HUES64 (cell line): ENCODE data around the gene PLP1.
"Not testable (repeated sequence)": the region's sequence is repeated elsewhere in the genome, so short reads cannot be mapped to it uniquely, and the experiment has no call there.

Source experiments
- H3K27ac ChIP-seq: 2 replicates; pipeline ENCODE4 v1.7.0; 2013; ENCODE audit warnings: low read depth, low read length, inconsistent platforms
- H3K27me3 ChIP-seq: 2 replicates; pipeline ENCODE4 v1.6.1; 2013; ENCODE audit warnings: mild to moderate bottlenecking, low read length; ENCODE audit not compliant: insufficient read depth
- H3K36me3 ChIP-seq: 2 replicates; pipeline ENCODE4 v1.6.1; 2013; ENCODE audit warnings: mild to moderate bottlenecking, low read length; ENCODE audit not compliant: insufficient read depth
- H3K4me1 ChIP-seq: 2 replicates; pipeline ENCODE4 v1.6.1; 2013; ENCODE audit warnings: mild to moderate bottlenecking, low read length, moderate library complexity; ENCODE audit not compliant: insufficient read depth
- H3K4me3 ChIP-seq: 2 replicates; pipeline ENCODE4 v1.5.1; 2013; ENCODE audit warnings: mild to moderate bottlenecking, low read length, moderate library complexity
- H3K9ac ChIP-seq: 2 replicates; pipeline ENCODE4 v1.6.1; 2013; ENCODE audit warnings: mild to moderate bottlenecking, low read depth, low read length
- H3K9me3 ChIP-seq: 2 replicates; pipeline ENCODE4 v1.6.1; 2013; ENCODE audit warnings: low read depth, low read length; ENCODE audit not compliant: insufficient read depth
- WGBS: fragments of 150-250, 120-280 bp; methylation state at CpG from one replicate; pipeline ENCODE4 v1.1.7; 2013; ENCODE audit warnings: missing lambda C conversion rate; 5-methylcytosine and 5-hydroxymethylcytosine counted together

The PLP1 gene

DNA sequence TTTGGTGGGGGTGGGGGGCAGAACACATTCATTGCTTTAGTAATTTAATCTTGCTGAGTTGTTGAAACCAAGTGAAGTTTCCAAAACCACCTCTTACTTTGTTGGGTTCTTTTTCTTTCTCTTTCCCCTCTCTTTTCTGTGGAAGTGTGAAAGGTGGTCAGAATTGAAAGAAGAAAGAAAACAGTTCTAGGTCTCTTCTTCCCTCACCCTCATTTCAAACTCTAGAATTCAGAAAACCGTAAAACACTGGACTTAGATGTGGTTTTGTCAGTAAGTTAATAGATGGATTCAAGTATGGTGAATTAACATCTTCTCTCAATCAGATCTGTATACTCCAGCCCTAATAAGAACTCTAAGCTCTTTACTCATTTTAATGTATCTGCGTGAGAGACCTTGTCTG, 23.7 kb downstream of the PLP1 start:
- Histone ChIP-seq H3K4me3 (no peak overlapping the region), H3K36me3 (no peaks in the 10 kb centered on the region), H3K27me3 (no peaks in the 10 kb centered on the region), H3K9ac (no peak overlapping the region), H3K27ac (no peak overlapping the region), H3K4me1 (no peaks in the 10 kb centered on the region), H3K9me3 (no peaks in the 10 kb centered on the region)
- WGBS, result no CpG with 5 or more reads among the region's 2 CpGs

DNA sequence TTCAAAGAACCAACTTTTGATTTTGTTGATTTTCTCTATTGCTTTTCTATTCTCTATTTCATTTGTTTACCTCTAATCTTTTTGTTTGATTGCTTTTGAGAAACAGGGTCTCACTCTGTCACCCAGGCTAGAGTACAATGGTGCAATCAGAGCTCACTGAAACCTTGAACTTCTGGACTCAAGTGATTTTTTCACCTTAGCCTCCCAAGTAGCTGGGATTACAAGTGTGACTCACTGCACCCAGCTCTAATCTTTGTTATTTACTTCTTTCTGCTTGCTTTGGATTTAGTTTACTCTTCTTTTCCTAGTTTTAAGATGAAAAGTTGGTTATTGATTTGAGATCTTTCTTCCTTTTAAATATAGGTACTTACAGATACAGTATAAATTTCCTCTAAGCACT, 29.2 kb downstream of the PLP1 start:
- H3K9me3 ChIP-seq, result no peaks in the 10 kb centered on the region
- H3K27me3 ChIP-seq, result no peaks in the 10 kb centered on the region
- H3K36me3 ChIP-seq, result no peaks in the 10 kb centered on the region
- H3K4me1 ChIP-seq, result no peaks in the 10 kb centered on the region
- H3K27ac ChIP-seq, result no peak overlapping the region
- H3K9ac ChIP-seq, result no peak overlapping the region
- no peak overlapping the region for H3K4me3 ChIP-seq

DNA sequence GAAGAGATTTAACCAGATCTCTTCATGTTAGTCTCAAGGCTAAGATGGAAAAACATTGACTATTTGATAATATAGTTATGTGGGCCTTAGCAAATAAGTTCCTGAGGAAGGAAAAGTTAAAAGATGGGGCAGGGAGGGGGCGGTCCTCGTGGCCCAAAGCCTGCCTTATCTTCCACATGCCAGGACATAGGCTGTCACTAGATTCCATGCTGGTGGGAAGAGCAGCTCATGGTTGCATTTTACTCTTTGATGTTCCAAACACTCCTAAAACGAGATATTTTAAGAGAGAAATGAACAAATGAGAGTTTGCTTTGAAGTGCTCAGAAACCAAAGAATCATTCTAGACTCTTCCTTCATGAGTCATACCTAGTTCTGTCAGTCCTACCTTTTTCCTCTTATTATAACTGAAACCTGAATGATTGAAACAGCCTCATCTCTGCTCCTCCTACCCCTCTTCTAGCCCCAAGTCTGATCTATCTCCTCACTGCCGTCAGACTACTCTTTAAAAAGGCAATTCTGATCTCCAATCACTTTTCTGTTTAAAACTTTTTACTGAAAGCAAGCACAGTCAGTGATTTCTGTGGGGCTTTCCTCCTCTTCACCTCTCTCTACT, 30.3 kb downstream of the PLP1 start:
- Histone ChIP-seq H3K36me3 (no peaks in the 10 kb centered on the region), H3K9ac (no peak overlapping the region), H3K27ac (no peak overlapping the region), H3K4me1 (no peaks in the 10 kb centered on the region), H3K4me3 (no peak overlapping the region), H3K9me3 (no peaks in the 10 kb centered on the region), H3K27me3 (no peaks in the 10 kb centered on the region)
- WGBS, result 70% methylated on average over 2 of the region's 4 CpGs

- WGBS, result 78% methylated on average over 3 of the region's 3 CpGs
- H3K27ac ChIP-seq, result no peak overlapping the region
Measured at GRCh38 chrX:103811858-103812257, 35.2 kb downstream of the PLP1 start.

GRCh38 chrX:103817101-103817500, 40.5 kb downstream of the PLP1 start:
- WGBS, result 63% methylated on average over 5 of the region's 5 CpGs
- H3K9ac ChIP-seq, H3K4me1 ChIP-seq, H3K36me3 ChIP-seq, H3K27me3 ChIP-seq, H3K4me3 ChIP-seq, H3K27ac ChIP-seq, H3K9me3 ChIP-seq: not testable (repeated sequence)

More at GRCh38 chrX:103811858-103812257, 35.2 kb downstream of the PLP1 start:
- H3K9ac ChIP-seq, result no peak overlapping the region
- H3K9me3 ChIP-seq, result no peaks in the 10 kb centered on the region
- H3K4me3 ChIP-seq, result no peak overlapping the region
- H3K27me3 ChIP-seq, result no peaks in the 10 kb centered on the region
- H3K36me3 ChIP-seq, result no peaks in the 10 kb centered on the region
- no peaks in the 10 kb centered on the region; the same call in 1 of the 2 replicates for H3K4me1 ChIP-seq

DNA sequence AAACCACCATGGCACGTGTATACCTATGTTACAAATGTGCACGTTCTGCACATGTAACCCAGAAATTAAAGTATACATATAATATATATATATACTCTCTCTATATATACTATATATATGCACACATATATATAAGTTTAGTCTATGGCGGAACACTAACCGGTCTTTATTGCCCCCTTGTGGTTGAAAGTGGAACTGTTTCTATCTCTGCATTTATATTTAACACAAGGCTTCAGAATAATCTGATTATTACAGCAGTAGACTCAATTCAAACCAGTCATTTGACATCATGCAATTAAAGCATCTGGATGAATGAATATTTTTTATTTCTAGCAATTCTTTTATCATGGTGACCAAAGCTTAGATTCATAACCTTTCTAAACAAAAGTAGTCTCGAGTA, 40.9 kb downstream of the PLP1 start:
- no peak overlapping the region for H3K4me3 ChIP-seq
- no peak overlapping the region for H3K9ac ChIP-seq
- 92% methylated on average over 1 of the region's 5 CpGs for WGBS

GRCh38 chrX:103818842-103819619, 42.4 kb downstream of the PLP1 start:
- Histone ChIP-seq H3K36me3 (no peaks in the 10 kb centered on the region), H3K9me3 (no peaks in the 10 kb centered on the region), H3K4me3 (no peak overlapping the region), H3K27ac (no peak overlapping the region), H3K4me1 (no peaks in the 10 kb centered on the region), H3K27me3 (no peaks in the 10 kb centered on the region), H3K9ac (no peak overlapping the region)
- WGBS, result 70% methylated on average over 3 of the region's 7 CpGs

More for the DNA sequence above, 40.9 kb downstream of the PLP1 start:
- Histone ChIP-seq H3K9me3 (no peaks in the 10 kb centered on the region), H3K4me1 (no peaks in the 10 kb centered on the region; the same call in 1 of the 2 replicates), H3K36me3 (no peaks in the 10 kb centered on the region), H3K27ac (no peak overlapping the region), H3K27me3 (no peaks in the 10 kb centered on the region)

DNA sequence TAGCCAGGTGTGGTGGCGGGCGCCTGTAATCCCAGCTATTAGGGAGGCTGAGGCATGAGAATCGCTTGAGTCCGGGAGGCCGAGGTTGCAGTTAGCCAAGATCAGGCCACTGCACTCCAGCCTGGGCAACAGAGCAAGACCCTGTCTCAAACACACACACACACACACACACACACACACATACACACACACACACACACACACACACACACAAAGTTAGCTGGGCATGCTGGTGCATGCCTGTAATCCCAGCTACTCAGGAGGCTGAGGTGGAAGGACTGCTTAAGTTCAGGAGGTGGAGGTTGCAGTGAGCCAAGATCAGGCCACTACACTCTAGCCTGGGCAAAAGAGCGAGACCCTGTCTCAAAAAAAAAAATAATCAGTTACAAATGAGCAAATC, 44.2 kb downstream of the PLP1 start:
- not testable (repeated sequence) for H3K4me1 ChIP-seq, H3K27me3 ChIP-seq, H3K27ac ChIP-seq, H3K4me3 ChIP-seq, H3K9ac ChIP-seq, H3K36me3 ChIP-seq, H3K9me3 ChIP-seq
- WGBS, result 100% methylated on average over 5 of the region's 6 CpGs

GRCh38 chrX:103823591-103823990, 47.0 kb downstream of the PLP1 start:
- Histone ChIP-seq H3K27me3 (no peaks in the 10 kb centered on the region), H3K9me3 (no peaks in the 10 kb centered on the region), H3K9ac (no peak overlapping the region), H3K27ac (no peak overlapping the region), H3K4me3 (no peak overlapping the region), H3K36me3 (no peaks in the 10 kb centered on the region), H3K4me1 (no peaks in the 10 kb centered on the region)

- 94% methylated on average over 1 of the region's 1 CpG for WGBS
- no peaks in the 10 kb centered on the region for H3K9me3 ChIP-seq
- H3K4me3 ChIP-seq, result no peak overlapping the region
- no peak overlapping the region for H3K9ac ChIP-seq
- peaks cover 11% of the 10 kb centered on the region for H3K27me3 ChIP-seq
- no peaks in the 10 kb centered on the region for H3K4me1 ChIP-seq
- no peaks in the 10 kb centered on the region for H3K36me3 ChIP-seq
- no peak overlapping the region for H3K27ac ChIP-seq
Measured at GRCh38 chrX:103825881-103826280, 49.2 kb downstream of the PLP1 start.

GRCh38 chrX:103828529-103828928, 51.9 kb downstream of the PLP1 start:
- H3K9ac ChIP-seq, result no peak overlapping the region
- 93% methylated on average over 2 of the region's 2 CpGs for WGBS
- H3K36me3 ChIP-seq, result no peaks in the 10 kb centered on the region
- H3K4me1 ChIP-seq, result no peaks in the 10 kb centered on the region; the same call in 1 of the 2 replicates
- peaks cover 26% of the 10 kb centered on the region for H3K27me3 ChIP-seq
- no peak overlapping the region for H3K4me3 ChIP-seq
- H3K27ac ChIP-seq, result no peak overlapping the region
- no peaks in the 10 kb centered on the region for H3K9me3 ChIP-seq
